Activated CD4-positive, alpha-beta T cell treated with anti-CD3 and anti-CD28 coated beads, Interleukin-2, amount 50 U/mL, for 16 hours (primary cell): ENCODE results near the gene TCL1A.
A peak's percentile ranks its signal among the peaks of the same experiment; 100 is the strongest.

Experiments
- DNase-seq: peaks from one replicate; pipeline ENCODE4 v3.0.0-alpha.2; 2020

The TCL1A gene

GRCh38 chr14:95703805-95704204 is 10.1 kb downstream of the TCL1A start:
- no peak for DNase-seq

- DNase-seq = no peak
Measured at GRCh38 chr14:95703341-95703740, 10.6 kb downstream of the TCL1A start.

- DNase-seq = no peak
Measured at GRCh38 chr14:95701846-95702221, 12.1 kb downstream of the TCL1A start.

- no peak for DNase-seq
Measured at GRCh38 chr14:95700221-95700976, 13.5 kb downstream of the TCL1A start.

- no peak for DNase-seq
Measured at GRCh38 chr14:95699412-95699811, 14.5 kb downstream of the TCL1A start.

- DNase-seq = no peak
Measured at GRCh38 chr14:95698287-95698686, 15.6 kb downstream of the TCL1A start.

- no peak for DNase-seq
Measured at GRCh38 chr14:95697764-95698163, 16.2 kb downstream of the TCL1A start.

- no peak for DNase-seq
Measured at GRCh38 chr14:95696741-95697140, 17.2 kb downstream of the TCL1A start.

- DNase-seq = no peak
Measured at GRCh38 chr14:95695913-95696312, 18.0 kb downstream of the TCL1A start.

GRCh38 chr14:95695051-95695450 is 18.9 kb downstream of the TCL1A start:
- no peak for DNase-seq

- DNase-seq = no peak
Measured at GRCh38 chr14:95692109-95692508, 21.8 kb downstream of the TCL1A start.

GRCh38 chr14:95691591-95691990 is 22.3 kb downstream of the TCL1A start:
- DNase-seq = no peak

- no peak for DNase-seq
Measured at GRCh38 chr14:95690815-95691214, 23.1 kb downstream of the TCL1A start.

GRCh38 chr14:95689441-95689840 is 24.5 kb downstream of the TCL1A start:
- DNase-seq = no peak

- no peak for DNase-seq
Measured at GRCh38 chr14:95686935-95687334, 27.0 kb downstream of the TCL1A start.

- DNase-seq = no peak
Measured at GRCh38 chr14:95685978-95686922, 27.7 kb downstream of the TCL1A start, which contains the start of gene TCL1B. TSS of gene TCL1B (plus strand) at chr14:95686426. CDS start at chr14:95686468, 42 bp downstream.

- peak; percentile 15 for DNase-seq
Measured at GRCh38 chr14:95683793-95684192, 30.1 kb downstream of the TCL1A start.

- DNase-seq = no peak
Measured at GRCh38 chr14:95681153-95681552, 32.8 kb downstream of the TCL1A start.

GRCh38 chr14:95679998-95680735 is 33.8 kb downstream of the TCL1A start:
- DNase-seq = no peak

GRCh38 chr14:95679148-95679815 is 34.6 kb downstream of the TCL1A start:
- no peak for DNase-seq

GRCh38 chr14:95677179-95677835 is 36.6 kb downstream of the TCL1A start:
- DNase-seq = no peak

- no peak for DNase-seq
Measured at GRCh38 chr14:95675486-95675885, 38.4 kb downstream of the TCL1A start.
